Uterus (tissue), 4 donors: ENCODE measurements around the gene FOSL2. TPM values are rescaled to one million over a fixed set of nuclear protein-coding genes. Genes with fewer than 3 reads are reported as not detected.
A peak's percentile ranks its signal among the peaks of the same experiment; 100 is the strongest.

Experiments
- DNase-seq, 2 donors: peaks; one replicate each; pipeline ENCODE4 v3.0.0-alpha.2; 2019 to 2020
- H3K27ac ChIP-seq, 2 donors: fragments of 200-600 bp; sonication (generic); 1 replicate in 1 of 2; 2 replicates in 1 of 2; pipeline ENCODE4 v1.5.1; 2016 to 2018
- H3K27me3 ChIP-seq, 2 donors: fragments of 200-600 bp; sonication (generic); one replicate each; pipeline ENCODE4 v1.5.1; 2018 to 2019; ENCODE audit warnings: control low read depth in 1 of 2
- H3K36me3 ChIP-seq, 2 donors: fragments of 200-600 bp; sonication (generic); one replicate each; pipeline ENCODE4 v1.5.1; 2019; ENCODE audit warnings: control low read depth in 1 of 2
- H3K4me1 ChIP-seq, 2 donors: fragments of 200-600 bp; sonication (generic); one replicate each; pipeline ENCODE4 v1.5.1; 2018 to 2019; ENCODE audit warnings: control low read depth in 1 of 2
- H3K4me3 ChIP-seq, 2 donors: fragments of 200-600 bp; sonication (generic); 1 replicate in 1 of 2; 2 replicates in 1 of 2; pipeline ENCODE4 v1.5.1; 2018 to 2019; ENCODE audit warnings: mild to moderate bottlenecking in 1 of 2
- H3K9me3 ChIP-seq, 2 donors: fragments of 200-600 bp; sonication (generic); one replicate each; pipeline ENCODE4 v1.5.1; 2019; ENCODE audit warnings: control low read depth in 1 of 2
- CTCF ChIP-seq, 4 experiments: fragments of 200-600 bp in 2 of 4; fragments of 450-650 bp in 2 of 4; sonication (generic) in 2 of 4; IDR thresholded peaks; one replicate each; pipeline ENCODE4 v1.5.1; 2016 to 2019; ENCODE audit warnings: antibody characterized with exemption in 4 of 4, mild to moderate bottlenecking in 2 of 4, moderate library complexity in 1 of 4
- POLR2A ChIP-seq, 2 donors: fragments of 450-650 bp; IDR thresholded peaks; one replicate each; pipeline ENCODE4 v1.6.1; 2016; ENCODE audit warnings: antibody characterized with exemption in 2 of 2, mild to moderate bottlenecking in 1 of 2, moderate library complexity in 1 of 2
- intact Hi-C: fragments of 100-400 bp; cut with DNase I; formaldehyde crosslinking; loops from one replicate; pipeline ENCODE4 v1.15.1; 2023; ENCODE audit warnings: low total_unique reads
- total RNA-seq, 4 donors: library from RNA; depleted of rRNA in 3 of 4; stranded (reverse); fragments of >200 nt in 3 of 4; gene quantifications; one replicate each; pipeline versions ENCODE4 v1.1.0 to v1.2.4, GENCODE V29; 2014 to 2023
- donor health status: DM: yes; HTN: yes; CAD: no.

FOSL2 gene
- total RNA-seq, 4 donors from 2014 or later: 39.8 to 134 (median 58.7) TPM

- intact Hi-C loops: loop anchor here (5.0 kb wide), 1 partner anchor 750 kb away; no protein-coding TSS in a partner anchor
- Histone ChIP-seq H3K4me1 (no peaks in the 10 kb centered on the region), H3K27ac (no peak overlapping the region), H3K36me3 (no peaks in the 10 kb centered on the region), H3K4me3 (no peak overlapping the region), H3K27me3 (no peaks in the 10 kb centered on the region), H3K9me3 (no peaks in the 10 kb centered on the region)
- TF ChIP-seq POLR2A (IDR thresholded peaks at IDR 0.05) (no peak), CTCF (IDR thresholded peaks at IDR 0.05) (peak; percentile 82 to 88 (median 88))
- DNase-seq: peak; percentile 67 to 68
These were observed 60.0 kb downstream of the FOSL2 start for GRCh38 chr2:28452534-28453081.

GRCh38 chr2:28453396-28453795 lies 60.7 kb downstream of the FOSL2 start:
- intact Hi-C loops: loop anchor here (5.0 kb wide), 1 partner anchor 751 kb away; no protein-coding TSS in a partner anchor
- Histone ChIP-seq H3K4me1 (no peaks in the 10 kb centered on the region), H3K9me3 (no peaks in the 10 kb centered on the region), H3K4me3 (no peak overlapping the region), H3K27ac (no peak overlapping the region), H3K36me3 (no peaks in the 10 kb centered on the region), H3K27me3 (no peaks in the 10 kb centered on the region)
- no peak for TF ChIP-seq CTCF (IDR thresholded peaks at IDR 0.05)
- no peak for TF ChIP-seq POLR2A (IDR thresholded peaks at IDR 0.05)
- DNase-seq: no peak

GRCh38 chr2:28454016-28454930 lies 61.6 kb downstream of the FOSL2 start:
- H3K36me3 ChIP-seq: no peaks in the 10 kb centered on the region
- no peak overlapping the region for H3K4me3 ChIP-seq
- TF ChIP-seq CTCF (IDR thresholded peaks at IDR 0.05) (no peak), POLR2A (IDR thresholded peaks at IDR 0.05) (no peak)
- DNase-seq: no peak
- intact Hi-C loops: loop anchor here (5.0 kb wide), 1 partner anchor 752 kb away; no protein-coding TSS in a partner anchor
- H3K27me3 ChIP-seq: no peaks in the 10 kb centered on the region
- no peaks in the 10 kb centered on the region for H3K4me1 ChIP-seq
- no peaks in the 10 kb centered on the region for H3K9me3 ChIP-seq
- no peak overlapping the region for H3K27ac ChIP-seq

GRCh38 chr2:28457237-28457636 lies 64.6 kb downstream of the FOSL2 start:
- no peak overlapping the region for H3K4me3 ChIP-seq
- intact Hi-C loops: no loop called here
- no peak for TF ChIP-seq POLR2A (IDR thresholded peaks at IDR 0.05)
- no peak for TF ChIP-seq CTCF (IDR thresholded peaks at IDR 0.05)
- no peak overlapping the region for H3K27ac ChIP-seq
- DNase-seq: no peak
- H3K9me3 ChIP-seq: no peaks in the 10 kb centered on the region
- no peaks in the 10 kb centered on the region for H3K4me1 ChIP-seq
- H3K27me3 ChIP-seq: no peaks in the 10 kb centered on the region
- no peaks in the 10 kb centered on the region for H3K36me3 ChIP-seq

GRCh38 chr2:28461056-28461455 lies 68.4 kb downstream of the FOSL2 start:
- no peaks in the 10 kb centered on the region for H3K4me1 ChIP-seq
- H3K36me3 ChIP-seq: no peaks in the 10 kb centered on the region
- no peaks in the 10 kb centered on the region for H3K9me3 ChIP-seq
- DNase-seq: no peak
- TF ChIP-seq POLR2A (IDR thresholded peaks at IDR 0.05) (no peak), CTCF (IDR thresholded peaks at IDR 0.05) (no peak)
- no peak overlapping the region for H3K4me3 ChIP-seq
- H3K27ac ChIP-seq: no peak overlapping the region
- intact Hi-C loops: no loop called here
- no peaks in the 10 kb centered on the region for H3K27me3 ChIP-seq
